Fibroblast of peridontal ligament (primary cell): ENCODE measurements around the gene AANAT.

Source experiments
- DNase-seq: peaks from one replicate; pipeline ENCODE4 v3.0.0-alpha.2; 2010; ENCODE audit errors: extremely low read depth

The AANAT gene

GRCh38 chr17:76468634-76469010, 1.2 kb downstream of the AANAT start:
- DNase-seq: no peak

GRCh38 chr17:76469076-76469990, 1.9 kb downstream of the AANAT start:
- no peak for DNase-seq

GRCh38 chr17:76469991-76470739, 2.8 kb downstream of the AANAT start:
- no peak for DNase-seq

- no peak for DNase-seq
Measured at GRCh38 chr17:76471498-76472257, 4.3 kb downstream of the AANAT start.

GRCh38 chr17:76472258-76472645, 4.8 kb downstream of the AANAT start:
- DNase-seq: no peak

- no peak for DNase-seq
Measured at GRCh38 chr17:76472726-76473125, 5.3 kb downstream of the AANAT start.

- no peak for DNase-seq
Measured at GRCh38 chr17:76473541-76473985, 6.2 kb downstream of the AANAT start.

GRCh38 chr17:76474238-76474637, 6.8 kb downstream of the AANAT start:
- no peak for DNase-seq

GRCh38 chr17:76474894-76475293, 7.5 kb downstream of the AANAT start:
- no peak for DNase-seq

GRCh38 chr17:76475302-76475701, 7.9 kb downstream of the AANAT start:
- no peak for DNase-seq

- no peak for DNase-seq
Measured at GRCh38 chr17:76476736-76477135, 9.3 kb downstream of the AANAT start.

GRCh38 chr17:76477576-76477975, 10.2 kb downstream of the AANAT start:
- no peak for DNase-seq

- DNase-seq: no peak
Measured at GRCh38 chr17:76478097-76478496, 10.7 kb downstream of the AANAT start.

- DNase-seq: no peak
Measured at GRCh38 chr17:76478730-76479514, 11.5 kb downstream of the AANAT start.

GRCh38 chr17:76479515-76480060, 12.2 kb downstream of the AANAT start:
- no peak for DNase-seq

GRCh38 chr17:76480632-76481031, 13.2 kb downstream of the AANAT start:
- no peak for DNase-seq

- no peak for DNase-seq
Measured at GRCh38 chr17:76481071-76481655, 13.8 kb downstream of the AANAT start.

GRCh38 chr17:76484228-76484725, 16.9 kb downstream of the AANAT start:
- DNase-seq: no peak

- no peak for DNase-seq
Measured at GRCh38 chr17:76485569-76485968, 18.2 kb downstream of the AANAT start.

- DNase-seq: no peak
Measured at GRCh38 chr17:76487451-76488192, 20.2 kb downstream of the AANAT start.
